Rectal smooth muscle tissue (tissue), 1 donor: ENCODE measurements around the gene NACA2.
"Not testable (repeated sequence)": the region's sequence is repeated elsewhere in the genome, so short reads cannot be mapped to it uniquely, and the experiment has no call there.

Source experiments
- H3K27ac ChIP-seq: one replicate; pipeline ENCODE4 v1.7.0; 2013; ENCODE audit warnings: low read depth, low read length, inconsistent platforms
- H3K27me3 ChIP-seq: one replicate; pipeline ENCODE4 v1.7.0; 2013; ENCODE audit warnings: low read length; ENCODE audit not compliant: control insufficient read depth, insufficient read depth
- H3K36me3 ChIP-seq: one replicate; pipeline ENCODE4 v1.7.0; 2013; ENCODE audit warnings: low read length; ENCODE audit not compliant: control insufficient read depth, insufficient read depth
- H3K4me1 ChIP-seq: one replicate; pipeline ENCODE4 v1.7.0; 2013; ENCODE audit warnings: low read length; ENCODE audit not compliant: control insufficient read depth, insufficient read depth
- H3K4me3 ChIP-seq: one replicate; pipeline ENCODE4 v1.7.0; 2013; ENCODE audit warnings: low read length
- H3K9ac ChIP-seq: one replicate; pipeline ENCODE4 v1.7.0; 2013; ENCODE audit warnings: low read length

NACA2 gene

DNA sequence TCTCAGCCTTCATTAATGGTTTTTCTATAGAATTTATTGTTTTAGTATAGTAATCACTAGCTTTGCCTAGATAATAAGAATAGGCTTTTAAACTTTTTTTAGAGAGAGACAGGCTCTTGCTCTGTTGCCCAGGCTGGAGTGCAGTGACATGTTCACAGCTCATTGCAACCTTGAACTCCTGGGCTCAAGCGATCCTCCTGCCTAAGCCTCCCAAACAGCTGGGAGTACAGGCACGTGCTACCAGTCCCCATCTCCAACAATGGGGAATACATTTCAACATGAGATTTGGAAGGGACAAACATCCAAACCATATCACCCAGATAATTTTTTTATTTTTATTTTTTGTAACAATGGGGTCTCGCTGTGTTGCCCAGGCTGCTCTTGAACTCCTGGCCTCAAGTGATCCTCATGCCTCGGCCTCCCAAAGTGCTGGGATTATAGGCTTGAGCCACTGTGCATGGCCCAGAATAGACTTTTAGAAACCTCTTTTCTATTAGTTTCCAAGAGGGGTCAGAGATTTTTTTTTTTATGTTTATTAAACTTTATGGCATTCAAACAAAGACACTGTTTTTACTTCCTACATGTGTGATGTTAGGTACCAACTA, 7.3 kb downstream of the NACA2 start:
- no peak overlapping the region for H3K9ac ChIP-seq
- no peak overlapping the region for H3K27ac ChIP-seq
- H3K36me3 ChIP-seq = no peaks in the 10 kb centered on the region
- no peaks in the 10 kb centered on the region for H3K27me3 ChIP-seq
- H3K4me3 ChIP-seq = no peak overlapping the region
- H3K4me1 ChIP-seq = no peaks in the 10 kb centered on the region

- Histone ChIP-seq H3K27me3 (no peaks in the 10 kb centered on the region), H3K4me3 (no peak overlapping the region), H3K4me1 (no peaks in the 10 kb centered on the region), H3K9ac (no peak overlapping the region), H3K36me3 (no peaks in the 10 kb centered on the region), H3K27ac (no peak overlapping the region)
Observed at GRCh38 chr17:61583242-61583641, 7.8 kb downstream of the NACA2 start.

DNA sequence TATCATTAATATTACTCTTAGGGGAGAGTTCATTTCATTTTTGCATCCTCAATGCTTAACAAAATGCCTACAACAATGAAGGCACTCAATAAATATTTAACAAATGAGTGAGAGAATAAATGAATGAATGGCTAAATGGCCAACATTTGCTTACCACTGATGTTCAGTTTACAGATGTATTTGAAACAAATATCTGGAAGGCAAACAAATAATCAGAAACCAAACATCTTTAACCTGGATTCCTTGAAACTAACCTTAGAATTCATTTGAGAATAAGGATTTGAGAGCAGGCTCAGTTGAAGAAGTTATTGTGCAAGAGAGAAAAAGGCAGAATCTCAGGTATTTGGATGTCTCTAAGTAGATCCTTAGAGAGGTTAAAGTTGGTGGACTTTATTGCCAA, 8.4 kb downstream of the NACA2 start:
- H3K36me3 ChIP-seq = no peaks in the 10 kb centered on the region

DNA sequence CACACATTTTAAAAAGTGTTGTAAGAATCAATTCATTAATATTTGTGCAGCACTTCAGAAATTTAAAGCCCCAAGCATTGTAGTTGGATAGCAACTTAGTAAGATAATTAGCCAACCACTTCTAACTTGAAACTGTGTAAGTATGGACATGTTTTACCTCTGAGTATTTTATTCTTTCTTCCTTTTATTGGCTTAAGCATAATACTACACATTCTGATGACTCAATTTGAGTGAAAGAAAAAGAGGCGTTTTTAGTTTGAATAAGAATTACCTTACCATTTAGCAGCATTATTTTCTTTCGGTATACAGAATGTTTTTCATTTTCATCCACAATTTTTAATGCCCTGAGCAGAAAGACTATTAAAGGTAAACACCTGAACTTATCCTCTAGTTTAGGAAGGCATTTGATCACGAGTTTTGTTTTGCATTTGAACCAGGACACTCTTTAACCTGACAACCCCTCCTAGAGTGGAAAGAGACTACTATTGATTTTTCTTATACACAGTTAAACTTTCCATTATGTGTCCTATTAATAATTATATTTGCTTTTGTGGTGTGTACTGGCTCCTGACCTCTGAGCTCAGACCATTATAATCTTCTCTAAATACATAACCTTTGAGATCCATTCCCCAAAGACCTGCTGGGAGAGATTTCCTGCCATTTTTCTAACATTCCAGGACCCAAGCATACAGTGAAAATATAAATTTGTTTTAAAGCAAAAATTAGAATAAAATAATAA, 9.2 kb downstream of the NACA2 start:
- H3K36me3 ChIP-seq = no peaks in the 10 kb centered on the region
- H3K27me3 ChIP-seq = no peaks in the 10 kb centered on the region
- H3K4me3 ChIP-seq = no peak overlapping the region
- no peak overlapping the region for H3K27ac ChIP-seq
- no peaks in the 10 kb centered on the region for H3K4me1 ChIP-seq
- no peak overlapping the region for H3K9ac ChIP-seq

More for the DNA sequence above, 8.4 kb downstream of the NACA2 start:
- Histone ChIP-seq H3K27ac (no peak overlapping the region), H3K4me1 (no peaks in the 10 kb centered on the region), H3K9ac (no peak overlapping the region), H3K27me3 (no peaks in the 10 kb centered on the region), H3K4me3 (no peak overlapping the region)

- H3K9ac ChIP-seq = no peak overlapping the region
- no peaks in the 10 kb centered on the region for H3K4me1 ChIP-seq
- no peak overlapping the region for H3K27ac ChIP-seq
- no peak overlapping the region for H3K4me3 ChIP-seq
- no peaks in the 10 kb centered on the region for H3K27me3 ChIP-seq
- H3K36me3 ChIP-seq = no peaks in the 10 kb centered on the region
Observed at GRCh38 chr17:61580502-61580901, 10.5 kb downstream of the NACA2 start.

DNA sequence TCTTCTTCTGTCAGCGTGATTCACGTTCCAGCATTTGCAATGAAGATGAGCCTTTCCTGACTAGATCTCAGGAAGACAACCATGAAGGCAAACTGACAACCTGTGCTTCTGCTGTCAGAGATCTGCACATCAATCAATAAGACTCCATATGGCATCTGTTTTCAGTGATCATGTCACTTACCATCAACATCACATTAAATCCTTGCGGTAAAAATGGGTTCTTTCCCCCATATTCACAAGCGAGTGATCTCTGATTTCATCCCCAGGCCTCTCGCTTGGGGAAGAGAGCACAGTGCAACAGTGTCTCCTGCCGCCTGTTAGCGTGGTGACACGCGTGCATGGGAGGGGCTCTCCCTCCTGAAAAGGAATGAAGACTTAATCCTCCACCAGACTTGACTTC, 11.1 kb downstream of the NACA2 start:
- Histone ChIP-seq H3K27me3 (no peaks in the 10 kb centered on the region), H3K9ac (no peak overlapping the region), H3K4me3 (no peak overlapping the region), H3K4me1 (no peaks in the 10 kb centered on the region), H3K36me3 (no peaks in the 10 kb centered on the region), H3K27ac (no peak overlapping the region)

GRCh38 chr17:61579347-61579746, 11.7 kb downstream of the NACA2 start:
- no peak overlapping the region for H3K9ac ChIP-seq
- no peak overlapping the region for H3K27ac ChIP-seq
- no peaks in the 10 kb centered on the region for H3K4me1 ChIP-seq
- no peaks in the 10 kb centered on the region for H3K27me3 ChIP-seq
- H3K36me3 ChIP-seq = no peaks in the 10 kb centered on the region
- H3K4me3 ChIP-seq = no peak overlapping the region

GRCh38 chr17:61578645-61579044, 12.4 kb downstream of the NACA2 start:
- Histone ChIP-seq H3K36me3 (no peaks in the 10 kb centered on the region), H3K4me3 (no peak overlapping the region), H3K9ac (no peak overlapping the region), H3K4me1 (no peaks in the 10 kb centered on the region), H3K27me3 (no peaks in the 10 kb centered on the region), H3K27ac (no peak overlapping the region)

GRCh38 chr17:61575983-61576382, 15.0 kb downstream of the NACA2 start:
- H3K36me3 ChIP-seq = no peaks in the 10 kb centered on the region
- no peaks in the 10 kb centered on the region for H3K27me3 ChIP-seq
- H3K9ac ChIP-seq = no peak overlapping the region
- no peaks in the 10 kb centered on the region for H3K4me1 ChIP-seq
- no peak overlapping the region for H3K4me3 ChIP-seq
- no peak overlapping the region for H3K27ac ChIP-seq

- no peak overlapping the region for H3K27ac ChIP-seq
- no peaks in the 10 kb centered on the region for H3K36me3 ChIP-seq
- no peak overlapping the region for H3K9ac ChIP-seq
- H3K4me1 ChIP-seq = no peaks in the 10 kb centered on the region
- no peak overlapping the region for H3K4me3 ChIP-seq
- no peaks in the 10 kb centered on the region for H3K27me3 ChIP-seq
Observed at GRCh38 chr17:61575352-61575975, 15.6 kb downstream of the NACA2 start.

DNA sequence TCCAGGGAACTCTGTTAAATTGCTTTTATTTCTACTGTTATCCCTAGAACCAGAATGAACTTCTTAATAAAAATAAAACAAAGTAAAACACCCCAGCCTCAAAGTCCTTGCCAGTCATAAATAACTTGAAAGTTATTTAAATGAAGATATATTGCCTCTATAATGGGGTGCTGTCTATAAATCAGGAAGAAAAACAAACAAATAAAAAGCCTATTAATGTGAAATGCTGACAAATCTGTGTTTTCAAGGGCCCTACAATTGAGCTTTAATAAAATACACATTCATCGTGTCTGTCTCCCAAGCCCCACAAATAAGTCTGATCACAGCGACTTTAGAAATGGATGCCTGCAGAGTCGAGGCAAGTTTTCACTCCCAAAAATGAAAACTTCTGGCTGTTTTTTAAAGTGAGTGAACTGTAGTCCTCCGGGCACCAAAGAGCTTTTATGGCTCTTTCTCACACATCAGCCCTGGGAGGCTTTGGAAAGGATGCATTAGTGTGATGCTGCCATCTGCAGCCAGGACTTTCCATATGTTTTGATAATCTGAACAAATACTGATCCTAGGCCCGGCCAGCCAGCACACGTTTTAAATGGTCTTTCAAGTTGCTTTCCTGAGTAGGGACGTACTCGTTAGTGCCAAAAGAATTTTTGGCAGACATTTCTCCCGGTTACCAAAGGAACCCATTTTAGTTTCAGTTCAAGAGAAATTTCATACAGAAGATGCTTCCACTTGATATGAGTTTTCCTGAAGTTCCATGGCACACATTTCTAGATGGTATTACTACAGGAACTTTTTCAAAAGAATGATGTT, 16.3 kb downstream of the NACA2 start:
- H3K27ac ChIP-seq = no peak overlapping the region
- no peak overlapping the region for H3K9ac ChIP-seq
- H3K27me3 ChIP-seq = no peaks in the 10 kb centered on the region
- no peaks in the 10 kb centered on the region for H3K4me1 ChIP-seq
- no peak overlapping the region for H3K4me3 ChIP-seq
- H3K36me3 ChIP-seq = no peaks in the 10 kb centered on the region

- not testable (repeated sequence) for H3K4me3 ChIP-seq, H3K4me1 ChIP-seq, H3K36me3 ChIP-seq, H3K27me3 ChIP-seq, H3K27ac ChIP-seq, H3K9ac ChIP-seq
Observed at GRCh38 chr17:61572547-61572946, 18.5 kb downstream of the NACA2 start.
